Calu3 (cell line): ENCODE data around the gene GRIK2. TPM values are rescaled to one million over a fixed set of nuclear protein-coding genes. Genes with fewer than 3 reads are reported as not detected.

ENCODE experiments used
- BruUV-seq: library from RNA; stranded (reverse); fragments of 400-500 nt; replicated peaks from 2 replicates; lab custom pipeline; 2021; lab: Mats Ljungman, UMichigan
- CTCF ChIA-PET: fragments of 300-600 bp; sonication (Branson Sonifier 250); formaldehyde crosslinking; loops from one replicate; lab custom pipeline; 2022; ENCODE audit warnings: antibody characterized with exemption; lab: Charles Lee
- DNase-seq: peaks from one replicate; pipeline ENCODE4 v3.0.0; 2022
- H3K27ac Mint-ChIP-seq: one replicate; pipeline ENCODE4 v1.8.0; 2022; ENCODE audit warnings: mixed read lengths; ENCODE audit not compliant: unreplicated experiment
- H3K27me3 Mint-ChIP-seq: one replicate; pipeline ENCODE4 v1.8.0; 2022; ENCODE audit warnings: mixed read lengths; ENCODE audit not compliant: unreplicated experiment
- H3K36me3 Mint-ChIP-seq: one replicate; pipeline ENCODE4 v1.8.0; 2022; ENCODE audit warnings: mild to moderate bottlenecking, moderate library complexity, mixed read lengths; ENCODE audit not compliant: insufficient read depth, unreplicated experiment
- H3K4me1 Mint-ChIP-seq: one replicate; pipeline ENCODE4 v1.8.0; 2022; ENCODE audit warnings: mild to moderate bottlenecking, low read depth, mixed read lengths; ENCODE audit not compliant: unreplicated experiment
- H3K4me3 Mint-ChIP-seq: one replicate; pipeline ENCODE4 v1.8.0; 2022; ENCODE audit warnings: mild to moderate bottlenecking, low read depth, moderate library complexity, mixed read lengths; ENCODE audit not compliant: unreplicated experiment
- H3K9me3 Mint-ChIP-seq: one replicate; pipeline ENCODE4 v1.8.0; 2022; ENCODE audit warnings: low read depth, mixed read lengths; ENCODE audit not compliant: unreplicated experiment
- intact Hi-C: fragments of 100-400 bp; cut with micrococcal nuclease; formaldehyde crosslinking; loops from one replicate; pipeline ENCODE4 v1.10.0; 2022; ENCODE audit not compliant: unreplicated experiment
- total RNA-seq: library from RNA; stranded (reverse); gene quantifications from 2 replicates; pipeline ENCODE4 v1.2.3, GENCODE V29; 2022
- TF ChIP-seq, protein P1 (sequence below): fragments of 200-600 bp; IDR thresholded peaks from one replicate; pipeline ENCODE4 v1.8.0; 2022; ENCODE audit warnings: antibody characterized with exemption; ENCODE audit not compliant: unreplicated experiment

GRIK2 gene
- total RNA-seq, 1 experiment from 2014 or later, result 3.3 TPM

DNA sequence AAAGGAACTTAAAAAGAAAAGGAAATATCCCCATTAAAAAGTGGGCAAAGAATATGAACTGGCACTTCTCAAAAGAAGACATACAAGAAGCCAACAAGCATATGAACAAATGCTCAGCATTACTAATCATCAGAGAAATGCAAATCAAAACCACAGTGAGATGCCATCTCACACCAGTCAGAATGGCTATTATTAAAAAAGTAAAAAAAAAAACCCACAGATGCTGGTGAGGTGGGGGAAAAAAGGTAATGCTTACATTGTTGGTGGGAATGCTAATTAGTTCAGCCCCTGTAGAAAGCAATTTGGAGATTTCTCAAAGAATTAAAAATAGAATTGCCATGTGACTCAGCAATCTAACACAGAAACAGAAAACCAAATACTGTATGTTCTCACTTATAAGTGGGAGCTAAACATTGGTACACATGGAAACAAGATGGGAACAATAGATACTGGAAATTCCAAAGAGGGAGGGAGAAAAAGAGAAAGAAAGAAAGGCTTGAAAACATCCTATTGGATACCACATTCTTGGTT, 437.1 kb downstream of the GRIK2 start:
- H3K27me3 Mint-ChIP-seq, result no peaks in the 10 kb centered on the region
- no peaks in the 10 kb centered on the region for H3K4me1 Mint-ChIP-seq
- intact Hi-C loops, result no loop called here
- CTCF ChIA-PET, result no interaction called here
- peaks cover 14% of the 10 kb centered on the region for H3K9me3 Mint-ChIP-seq
- DNase-seq, result no peak
- no peaks in the 10 kb centered on the region for H3K36me3 Mint-ChIP-seq
- BruUV-seq, result no TSS peak
- TF ChIP-seq, protein P1, sequence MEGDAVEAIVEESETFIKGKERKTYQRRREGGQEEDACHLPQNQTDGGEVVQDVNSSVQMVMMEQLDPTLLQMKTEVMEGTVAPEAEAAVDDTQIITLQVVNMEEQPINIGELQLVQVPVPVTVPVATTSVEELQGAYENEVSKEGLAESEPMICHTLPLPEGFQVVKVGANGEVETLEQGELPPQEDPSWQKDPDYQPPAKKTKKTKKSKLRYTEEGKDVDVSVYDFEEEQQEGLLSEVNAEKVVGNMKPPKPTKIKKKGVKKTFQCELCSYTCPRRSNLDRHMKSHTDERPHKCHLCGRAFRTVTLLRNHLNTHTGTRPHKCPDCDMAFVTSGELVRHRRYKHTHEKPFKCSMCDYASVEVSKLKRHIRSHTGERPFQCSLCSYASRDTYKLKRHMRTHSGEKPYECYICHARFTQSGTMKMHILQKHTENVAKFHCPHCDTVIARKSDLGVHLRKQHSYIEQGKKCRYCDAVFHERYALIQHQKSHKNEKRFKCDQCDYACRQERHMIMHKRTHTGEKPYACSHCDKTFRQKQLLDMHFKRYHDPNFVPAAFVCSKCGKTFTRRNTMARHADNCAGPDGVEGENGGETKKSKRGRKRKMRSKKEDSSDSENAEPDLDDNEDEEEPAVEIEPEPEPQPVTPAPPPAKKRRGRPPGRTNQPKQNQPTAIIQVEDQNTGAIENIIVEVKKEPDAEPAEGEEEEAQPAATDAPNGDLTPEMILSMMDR, result no peak
- H3K27ac Mint-ChIP-seq, result no peak overlapping the region
- no peak overlapping the region for H3K4me3 Mint-ChIP-seq

DNA sequence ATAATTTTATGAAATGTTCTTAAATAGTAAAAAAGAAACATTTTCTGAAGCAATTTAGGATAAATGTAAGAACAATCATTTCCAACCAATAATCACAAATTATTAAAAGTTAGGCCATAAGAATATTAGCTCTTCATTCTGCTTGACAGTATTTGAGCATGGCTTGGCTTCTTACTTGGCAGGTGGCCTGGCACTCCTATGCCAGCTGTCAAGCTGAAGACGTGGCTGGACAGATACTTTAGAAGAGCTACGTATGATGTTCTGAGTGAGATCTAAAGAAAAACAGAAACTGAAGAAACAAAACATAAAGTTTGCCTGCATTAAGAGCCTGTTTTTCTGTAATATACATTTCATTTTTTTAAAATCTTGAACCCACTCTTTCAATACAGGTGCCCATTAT, 438.9 kb downstream of the GRIK2 start:
- TF ChIP-seq, protein P1, result no peak
- no peak for DNase-seq
- no TSS peak for BruUV-seq
- Mint-ChIP-seq H3K27ac (no peak overlapping the region), H3K4me1 (no peaks in the 10 kb centered on the region), H3K27me3 (no peaks in the 10 kb centered on the region), H3K36me3 (no peaks in the 10 kb centered on the region), H3K9me3 (peaks cover 10% of the 10 kb centered on the region), H3K4me3 (no peak overlapping the region)
- CTCF ChIA-PET, result no interaction called here
- intact Hi-C loops, result no loop called here

DNA sequence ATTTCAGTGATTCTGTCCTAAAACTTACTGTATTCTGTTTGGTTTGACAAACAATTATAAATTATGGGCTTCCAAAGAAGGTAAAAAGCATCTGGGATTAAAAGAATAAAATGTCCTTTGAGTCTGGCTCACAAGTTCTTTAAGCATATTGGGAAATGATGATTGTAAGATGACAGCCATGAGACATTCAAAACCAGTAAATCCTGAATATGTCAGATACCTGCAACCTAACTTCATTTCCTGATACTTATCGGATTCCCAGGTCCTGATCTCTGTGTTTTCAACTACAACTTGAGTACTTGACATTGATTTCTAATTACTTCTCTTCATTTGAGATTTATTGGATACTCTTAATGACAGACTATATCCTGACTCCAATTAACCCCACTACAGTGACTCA, 446.6 kb downstream of the GRIK2 start:
- H3K27ac Mint-ChIP-seq, result no peak overlapping the region
- no peaks in the 10 kb centered on the region for H3K36me3 Mint-ChIP-seq
- BruUV-seq, result no TSS peak
- H3K4me1 Mint-ChIP-seq, result no peaks in the 10 kb centered on the region
- no peak overlapping the region for H3K4me3 Mint-ChIP-seq
- no peaks in the 10 kb centered on the region for H3K9me3 Mint-ChIP-seq
- CTCF ChIA-PET, result no interaction called here
- H3K27me3 Mint-ChIP-seq, result no peaks in the 10 kb centered on the region
- TF ChIP-seq, protein P1, result no peak
- intact Hi-C loops, result loop anchor here (10.0 kb wide), 1 partner anchor 785 kb away; no protein-coding TSS in a partner anchor
- DNase-seq, result no peak

DNA sequence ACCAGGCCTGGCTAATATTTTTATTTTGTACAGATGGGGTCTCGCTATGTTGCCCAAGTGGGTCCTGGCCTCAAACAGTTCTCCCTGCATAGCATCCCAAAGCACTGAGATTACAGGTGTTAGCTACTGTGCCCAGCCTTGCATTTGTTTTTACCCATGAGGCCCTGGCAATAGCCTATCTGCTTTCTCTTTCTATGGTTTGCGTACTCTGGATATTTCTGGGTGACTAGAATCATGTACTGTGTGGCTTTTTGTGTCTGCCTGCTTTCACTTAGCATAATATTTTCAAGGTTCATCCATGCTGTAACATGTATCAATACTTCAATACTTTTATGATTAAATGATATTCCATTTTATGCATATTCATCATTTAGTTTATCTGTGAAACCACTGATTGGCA, 451.7 kb downstream of the GRIK2 start:
- Mint-ChIP-seq H3K4me1 (no peaks in the 10 kb centered on the region), H3K27me3 (no peaks in the 10 kb centered on the region), H3K4me3 (no peak overlapping the region), H3K9me3 (no peaks in the 10 kb centered on the region), H3K36me3 (no peaks in the 10 kb centered on the region), H3K27ac (no peak overlapping the region)
- BruUV-seq, result no TSS peak
- intact Hi-C loops, result loop anchor here (10.0 kb wide), 1 partner anchor 780 kb away; no protein-coding TSS in a partner anchor
- CTCF ChIA-PET, result interaction anchor here (0.6 kb wide), 1 partner anchor 952 kb away, joined by 7 read pairs; no protein-coding TSS in a partner anchor
- TF ChIP-seq, protein P1, result no peak
- DNase-seq, result no peak
